Femur (tissue), 1 donor: Measurements from ENCODE around the gene OBP2B.
"Not testable (repeated sequence)": the region's sequence is repeated elsewhere in the genome, so short reads cannot be mapped to it uniquely, and the experiment has no call there.

Experiments
- DNase-seq: peaks from one replicate; pipeline ENCODE4 v3.0.0-alpha.2; 2017

OBP2B gene

DNA sequence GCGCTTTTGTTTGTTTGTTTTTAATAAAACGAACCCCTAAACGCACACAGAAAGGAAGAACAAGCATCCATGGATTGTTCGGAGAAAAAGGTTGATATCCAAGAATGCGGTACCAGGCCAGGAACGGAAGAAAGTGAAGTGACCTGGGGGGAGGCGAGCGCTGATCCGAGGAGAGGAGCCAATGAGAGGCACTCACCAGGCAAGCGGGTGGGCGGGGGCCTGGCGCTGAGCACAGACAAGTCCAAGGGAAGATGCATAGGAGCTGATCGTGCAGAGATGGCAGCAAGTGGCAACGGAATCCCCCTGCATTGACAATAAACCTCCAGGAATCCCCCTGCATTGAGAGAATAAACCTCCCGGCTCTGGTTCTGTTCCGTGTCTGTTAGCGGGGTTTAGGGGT lies 8.4 kb downstream of the OBP2B start:
- DNase-seq, result no peak

DNA sequence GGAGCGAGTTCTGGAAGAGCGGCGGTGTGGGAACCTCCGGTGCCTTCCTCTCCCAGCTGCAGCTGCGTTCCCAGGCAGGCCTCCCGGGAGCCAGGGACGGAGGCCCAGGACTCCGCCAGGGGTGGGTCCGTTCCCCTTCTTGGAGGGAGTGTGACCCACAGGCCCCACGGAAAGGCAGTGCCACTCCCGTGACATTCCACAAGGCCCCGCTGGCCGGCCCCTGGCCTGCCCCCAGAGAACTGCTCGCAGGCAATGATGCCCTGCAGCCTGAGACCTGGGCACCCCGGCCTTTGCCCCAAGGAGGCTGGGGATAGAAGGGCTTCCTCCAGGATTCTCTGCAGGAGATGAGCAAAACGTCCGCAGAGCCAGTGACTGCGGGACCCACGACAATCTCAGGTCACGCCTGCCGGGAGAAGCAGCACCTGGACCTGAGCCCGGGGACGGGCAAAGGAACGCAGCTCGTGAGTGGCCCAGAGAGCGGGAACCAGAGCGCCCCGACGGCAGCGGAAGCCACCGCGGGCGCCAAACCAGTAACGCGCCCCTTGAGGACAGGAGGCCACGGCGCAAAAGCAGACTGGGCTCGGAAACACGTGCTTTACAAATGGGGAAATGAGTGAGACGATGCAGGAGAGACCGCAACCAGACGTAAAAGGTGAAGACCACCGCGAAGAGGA lies 9.3 kb downstream of the OBP2B start:
- peak; percentile 37 for DNase-seq

DNA sequence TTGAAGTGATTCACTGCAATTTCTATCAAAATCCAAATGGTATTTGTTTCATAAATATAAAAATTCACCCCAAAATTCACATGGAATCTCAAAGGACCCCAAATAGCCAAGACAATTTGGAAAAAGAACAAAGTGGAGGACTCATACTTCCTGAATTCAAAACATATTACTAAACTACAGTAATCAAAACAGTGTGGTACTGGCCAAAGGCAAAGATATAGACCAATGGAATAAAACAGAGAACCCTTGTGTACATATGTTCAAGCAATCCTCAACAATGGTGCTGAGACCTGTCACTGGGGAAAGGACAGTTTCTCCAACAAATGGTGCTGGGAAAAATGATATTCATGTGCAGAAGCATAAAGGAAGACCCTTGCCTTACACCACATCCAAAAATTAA lies 14.0 kb downstream of the OBP2B start:
- DNase-seq, result no peak

DNA sequence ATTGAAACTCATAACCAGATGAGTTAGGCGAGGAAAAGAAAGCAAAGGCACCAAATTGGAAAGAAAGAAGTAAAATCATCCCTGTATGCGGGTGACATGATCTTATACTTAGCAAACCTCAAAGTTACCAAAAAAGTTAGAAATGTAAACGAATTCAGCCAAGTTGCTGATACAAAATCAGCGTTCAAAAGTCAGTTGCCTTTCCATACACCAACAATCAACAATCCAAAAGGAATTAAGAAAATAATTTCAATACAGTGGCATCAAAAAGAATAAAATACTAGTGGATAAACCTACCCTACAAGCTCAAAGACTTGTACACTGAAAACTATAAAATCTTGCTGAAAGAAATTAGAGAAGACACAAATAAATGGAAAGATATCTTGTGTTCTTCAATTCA lies 14.5 kb downstream of the OBP2B start:
- DNase-seq, result no peak

DNA sequence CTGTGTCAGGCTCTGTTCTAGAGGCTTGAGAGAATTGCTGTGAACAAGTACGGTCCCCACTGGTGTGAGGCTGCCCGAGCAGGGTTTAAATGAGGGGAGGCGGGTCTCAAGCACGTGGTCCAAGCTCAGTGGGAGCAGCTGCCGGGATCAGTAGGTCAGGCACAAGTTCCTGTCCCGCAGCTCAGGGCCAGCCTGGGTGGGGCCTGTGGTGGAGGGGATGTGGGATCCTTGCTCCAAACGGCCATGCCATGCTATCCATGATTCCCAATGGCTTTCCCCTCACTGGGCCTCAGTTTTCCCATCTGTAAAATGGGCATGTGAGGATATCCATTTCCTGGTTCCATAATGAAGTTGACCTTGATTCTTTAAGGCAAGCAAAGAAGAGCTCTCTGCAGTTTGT lies 17.1 kb downstream of the OBP2B start:
- DNase-seq, result no peak

DNA sequence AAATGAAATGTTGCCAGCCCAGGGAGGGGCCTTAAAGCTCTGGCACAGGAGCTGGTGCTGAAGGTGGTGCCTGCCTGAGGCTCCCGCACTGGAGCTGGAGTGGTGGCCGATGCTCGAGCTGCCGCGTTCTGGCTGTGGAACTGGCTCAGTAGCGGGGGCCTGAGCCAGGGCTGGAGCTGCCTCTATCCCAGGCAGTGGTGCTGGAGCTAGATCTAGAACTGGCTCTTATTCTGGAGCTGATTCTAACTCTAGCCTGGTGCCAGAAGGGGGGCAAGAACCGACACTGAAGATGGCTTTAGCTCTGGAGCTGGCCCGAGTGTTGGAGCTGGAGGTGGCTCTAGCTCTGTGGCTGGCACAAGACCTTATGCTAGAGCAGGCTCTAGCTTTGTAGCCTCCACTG lies 19.2 kb downstream of the OBP2B start:
- no peak for DNase-seq

DNA sequence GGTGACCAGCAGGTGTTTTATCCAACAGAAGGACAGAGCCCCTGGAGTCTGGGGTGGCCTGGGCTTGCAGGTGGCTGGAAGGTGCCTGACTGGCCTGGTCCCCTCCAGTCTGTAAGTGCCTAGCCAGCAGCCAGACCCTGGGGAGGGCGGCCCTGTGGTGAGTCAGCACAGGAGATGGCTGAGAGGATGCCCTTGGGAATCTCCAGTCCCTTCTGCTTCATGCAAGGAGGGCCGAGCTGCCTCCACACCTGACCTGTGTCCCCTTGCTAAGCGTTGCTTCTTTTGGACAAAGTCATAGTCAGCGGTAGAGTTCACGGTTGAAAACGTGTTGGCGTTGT lies 20.2 kb downstream of the OBP2B start:
- DNase-seq, result no peak

DNA sequence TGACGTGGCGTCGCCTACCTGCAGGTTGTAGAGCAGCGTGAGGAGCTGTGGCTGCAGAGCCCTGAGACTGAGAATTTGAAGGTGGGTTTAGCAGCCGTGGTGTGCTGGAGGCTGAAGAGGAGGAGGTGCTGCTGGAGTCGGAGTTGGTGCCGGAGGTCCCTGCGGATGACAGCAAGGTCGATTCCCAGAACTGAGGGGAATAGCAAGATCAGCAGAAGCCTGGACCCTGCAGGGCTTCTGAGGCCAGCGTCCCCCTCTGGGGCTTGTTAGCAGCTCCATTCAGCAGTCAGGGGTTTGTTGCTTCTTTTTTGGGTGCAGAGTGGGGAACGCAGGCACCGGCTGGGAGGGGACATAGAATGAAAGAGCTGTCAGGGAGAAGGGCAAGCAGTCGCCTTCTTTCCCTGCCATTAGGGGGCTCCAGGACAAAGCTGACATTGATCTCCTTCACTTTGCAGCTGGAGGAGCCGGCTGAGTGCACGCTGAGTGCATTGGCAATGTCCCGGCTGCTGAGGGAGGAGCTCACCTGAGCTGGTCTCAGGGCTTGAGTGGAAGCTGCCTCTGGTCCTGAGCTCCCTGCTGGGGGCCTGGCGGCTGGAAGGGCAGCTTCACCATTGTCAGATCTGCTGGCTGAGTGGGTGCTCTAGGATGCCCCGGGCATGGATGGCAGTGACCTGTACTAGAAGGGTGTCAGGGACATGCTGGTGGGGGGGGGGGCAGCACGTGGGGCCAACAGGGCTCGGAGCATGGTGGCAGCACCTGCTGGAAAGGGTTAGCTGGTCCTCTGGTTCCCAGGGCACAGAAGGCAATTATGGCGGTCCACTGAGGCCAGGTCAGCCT lies 20.8 kb downstream of the OBP2B start:
- no peak for DNase-seq

DNA sequence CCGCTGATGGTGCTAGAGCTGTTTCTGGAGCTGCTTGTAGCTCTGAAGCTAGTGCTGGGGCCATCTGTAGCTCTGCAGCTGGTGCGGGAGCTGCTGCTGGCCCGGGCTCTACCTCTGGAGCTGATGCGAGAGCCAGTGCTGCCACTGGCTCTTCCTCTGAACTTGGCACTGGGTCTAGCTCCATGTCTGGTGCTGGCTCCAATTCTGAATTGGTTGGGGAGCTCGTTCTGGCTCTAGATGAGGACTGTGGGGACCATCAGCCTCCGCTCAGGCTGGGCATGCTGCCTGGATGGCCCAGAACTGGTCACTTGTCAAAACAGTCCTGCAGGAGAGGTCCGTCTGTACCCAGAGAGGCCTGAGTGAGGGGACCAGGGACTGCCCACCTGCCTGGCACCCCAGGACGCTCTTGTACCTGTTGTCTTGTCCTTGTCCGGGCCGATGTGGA lies 21.5 kb downstream of the OBP2B start:
- DNase-seq, result no peak

DNA sequence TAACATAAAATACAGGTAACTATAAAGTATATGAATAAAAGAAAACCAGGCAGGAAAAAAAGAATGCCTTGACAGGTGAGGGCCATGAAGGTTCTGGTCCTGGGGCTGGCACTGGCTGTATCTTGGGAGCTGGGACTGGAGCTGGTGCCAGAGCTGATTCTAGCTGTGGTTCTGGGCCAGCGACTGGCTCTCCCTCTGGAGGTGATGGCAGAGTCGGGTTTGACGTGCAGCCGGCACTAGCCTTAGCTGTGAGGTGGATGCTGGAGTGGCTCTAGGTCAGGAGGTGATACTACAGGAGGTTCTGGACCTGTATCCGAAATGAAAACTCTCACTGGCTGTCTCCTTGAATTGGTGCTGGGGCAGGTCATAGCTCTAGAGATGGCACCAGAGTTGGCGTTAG lies 22.3 kb downstream of the OBP2B start:
- no peak for DNase-seq

DNA sequence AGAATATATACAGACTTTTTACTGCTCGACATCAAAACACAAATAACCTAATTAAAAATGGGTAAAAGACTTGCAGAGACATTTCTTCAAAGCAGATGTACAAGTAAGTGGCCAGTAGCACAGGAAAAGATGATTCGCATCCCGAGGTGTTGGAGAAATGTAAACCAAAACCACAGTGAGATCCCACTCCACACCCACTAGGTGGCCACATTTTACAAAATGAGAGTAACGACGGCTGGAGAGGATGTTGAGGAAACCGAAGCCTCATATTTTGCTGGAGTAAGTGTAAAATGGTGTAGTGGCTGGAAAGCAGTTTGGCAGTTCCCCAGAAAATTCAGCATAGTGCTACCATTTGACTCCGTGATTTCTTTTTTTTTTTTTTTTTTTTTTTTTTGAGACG lies 24.1 kb downstream of the OBP2B start:
- peak; percentile 74 for DNase-seq

DNA sequence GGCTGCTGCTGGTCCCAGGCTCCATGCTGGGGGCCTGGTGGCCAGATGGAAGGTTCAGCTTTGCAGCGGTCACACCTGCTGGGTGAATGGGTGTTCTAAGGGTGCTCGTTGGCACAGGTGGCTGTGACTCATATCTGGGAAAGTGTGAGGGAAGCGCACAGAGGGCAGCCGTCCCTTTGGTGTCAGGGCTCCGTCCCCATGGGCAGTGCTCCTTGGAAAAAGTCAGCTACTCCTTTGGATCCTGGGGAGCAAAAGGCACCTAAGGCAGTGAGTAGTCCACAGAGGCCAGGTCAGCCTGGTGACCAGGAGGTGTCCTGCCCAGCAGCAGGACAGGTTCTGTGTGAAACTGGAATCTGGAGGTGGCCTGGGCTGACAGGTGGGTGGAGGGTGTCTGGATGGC lies 26.9 kb downstream of the OBP2B start:
- DNase-seq, result no peak

DNA sequence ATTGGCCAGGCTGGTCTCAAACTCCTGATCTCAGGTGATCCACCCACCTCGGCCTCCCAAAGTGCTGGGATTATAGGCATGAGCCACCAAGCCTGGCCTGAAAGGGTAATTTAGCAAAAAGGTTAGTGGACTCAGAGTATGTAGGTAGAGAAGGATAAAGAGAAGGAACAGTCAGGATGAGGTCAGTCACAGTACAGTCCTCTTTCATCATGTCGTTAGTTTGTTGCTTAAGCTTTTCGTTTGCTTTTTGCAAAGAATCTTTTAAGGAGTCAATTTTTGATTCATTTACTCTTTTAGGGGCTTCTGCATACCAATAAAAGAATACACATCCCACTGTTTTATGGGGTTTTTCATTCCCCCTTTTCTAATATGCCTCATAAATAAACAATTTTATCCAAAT lies 27.5 kb downstream of the OBP2B start:
- DNase-seq, result no peak

DNA sequence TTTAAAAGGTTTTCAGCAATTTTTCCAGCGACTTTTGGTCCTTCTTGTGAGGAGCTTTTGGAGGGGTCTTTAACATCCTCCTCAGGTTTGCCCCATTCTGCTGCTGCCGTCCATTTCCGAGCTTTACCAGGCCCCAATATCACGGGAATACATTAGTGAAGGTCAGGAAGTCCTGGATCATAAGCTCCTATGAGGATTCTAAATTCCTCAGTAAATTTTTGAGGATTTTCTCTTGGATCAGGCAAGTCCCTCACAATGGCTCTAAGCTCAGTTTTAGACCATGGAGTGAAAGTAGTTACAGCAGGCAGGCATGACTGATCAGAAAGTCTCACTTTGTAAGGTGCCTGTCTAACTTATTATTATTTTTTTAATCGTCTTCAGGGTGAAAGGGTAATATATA lies 28.1 kb downstream of the OBP2B start:
- no peak for DNase-seq

DNA sequence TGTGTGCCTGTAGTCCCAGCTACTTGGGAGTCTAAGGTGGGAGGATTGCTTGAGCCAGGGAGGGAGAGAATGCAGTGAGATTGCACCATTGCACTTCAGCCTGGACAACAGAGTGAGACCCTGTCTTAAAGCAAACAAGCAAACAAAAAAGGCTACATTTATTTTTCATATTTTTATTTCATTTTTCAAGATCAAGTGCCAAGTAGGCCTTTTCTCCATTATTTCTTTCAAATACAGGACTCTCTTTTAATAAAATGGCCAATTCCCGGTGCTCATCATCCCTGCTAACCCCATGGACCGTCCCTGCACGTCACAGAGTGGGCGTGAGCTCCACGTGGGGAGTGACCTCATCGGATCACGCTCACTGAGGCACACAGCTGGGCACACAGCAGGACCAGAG lies 36.0 kb downstream of the OBP2B start:
- DNase-seq, result no peak

DNA sequence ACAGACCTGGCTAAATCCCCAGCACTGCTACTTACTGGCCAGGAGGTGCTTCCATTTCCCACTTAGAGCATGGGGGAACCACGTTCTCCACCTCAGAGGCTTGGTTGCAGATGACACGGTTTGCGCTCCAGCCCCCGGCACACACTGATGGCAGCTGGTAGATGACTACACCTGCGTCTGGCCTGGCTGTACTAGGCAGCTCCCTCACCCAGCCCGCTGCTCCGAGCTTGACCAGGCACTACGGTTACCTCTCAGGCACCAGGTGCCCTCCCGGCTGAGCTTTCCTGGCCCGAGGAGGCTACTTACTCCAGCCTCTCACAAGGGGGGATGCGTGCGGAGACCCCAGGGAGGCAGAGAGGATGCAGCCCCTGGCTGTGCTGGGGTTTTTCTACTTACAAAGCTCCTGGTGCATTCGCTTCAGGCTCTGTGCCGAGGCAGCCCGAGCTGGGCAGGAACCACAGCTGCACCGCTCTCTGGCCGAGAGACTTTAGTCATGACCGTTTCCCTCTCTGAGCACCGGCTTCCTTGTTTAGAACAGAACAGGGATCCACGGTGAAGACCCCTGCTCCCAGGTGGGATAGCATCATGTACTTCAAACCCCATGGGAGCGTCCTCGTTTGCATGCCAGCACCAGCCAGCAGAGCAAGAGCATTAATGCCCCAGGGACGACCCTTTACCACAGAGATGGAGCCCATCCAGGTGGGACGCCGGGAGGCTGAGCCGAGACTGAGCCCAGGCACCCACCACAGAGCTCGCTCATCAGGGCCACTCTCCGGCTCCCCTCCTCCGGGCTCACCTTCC lies 37.7 kb downstream of the OBP2B start:
- DNase-seq, result no peak

DNA sequence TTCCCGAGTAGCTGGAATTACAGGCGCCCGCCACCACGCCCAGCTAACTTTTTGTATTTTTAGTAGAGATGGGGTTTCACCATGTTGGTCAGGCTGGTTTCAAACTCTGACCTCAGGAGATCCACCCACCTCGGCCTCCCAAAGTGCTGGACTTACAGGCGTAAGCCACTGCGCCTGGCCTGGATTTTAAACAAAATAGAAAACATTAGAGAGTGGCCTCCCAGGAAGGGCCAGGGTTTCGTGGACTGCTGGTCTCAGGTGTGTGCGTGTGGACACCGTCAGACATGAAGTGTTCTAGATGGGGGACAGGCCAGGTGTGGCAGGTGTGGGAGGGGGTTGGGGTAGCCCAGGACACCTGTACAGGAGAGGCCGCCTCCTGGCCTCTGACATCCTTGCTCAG lies 38.3 kb downstream of the OBP2B start:
- DNase-seq, result no peak

DNA sequence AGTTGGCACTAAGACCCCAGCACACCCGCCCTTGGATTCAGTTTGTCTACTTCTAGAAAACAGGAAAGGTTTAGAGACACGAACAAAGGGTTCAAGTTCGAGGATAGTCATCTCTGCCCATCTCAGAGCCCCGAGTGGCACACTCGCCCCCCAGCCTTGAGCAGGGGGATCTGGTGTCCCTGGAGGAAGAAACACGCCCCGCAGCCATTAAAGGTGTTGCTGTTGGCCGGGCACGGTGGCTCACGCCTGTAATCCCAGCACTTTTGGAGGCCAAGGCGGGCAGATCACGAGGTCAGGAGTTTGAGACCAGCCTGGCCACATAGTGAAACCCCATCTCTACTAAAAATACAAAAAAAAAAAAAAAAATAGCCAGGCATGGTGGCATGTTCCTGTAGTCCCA lies 39.4 kb downstream of the OBP2B start:
- not testable (repeated sequence) for DNase-seq

DNA sequence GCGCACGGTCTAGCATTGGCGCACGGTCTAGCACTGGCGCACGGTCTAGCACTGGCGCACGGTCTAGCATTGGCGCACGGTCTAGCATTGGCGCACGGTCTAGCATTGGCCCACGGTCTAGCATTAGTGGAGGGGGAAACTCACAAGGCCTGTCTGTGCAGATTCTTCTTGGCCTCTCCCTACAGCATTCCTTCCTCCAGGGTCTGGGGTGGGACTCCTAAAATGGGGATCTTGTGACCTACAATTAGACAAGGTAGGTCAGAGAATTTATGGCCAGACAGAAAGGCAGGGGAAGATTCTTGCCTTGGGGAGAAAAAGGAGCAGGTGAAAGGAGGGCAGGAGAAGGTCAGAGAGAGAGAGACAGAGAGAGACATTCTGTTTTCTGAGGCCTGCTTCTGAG lies 39.9 kb downstream of the OBP2B start:
- no peak for DNase-seq

DNA sequence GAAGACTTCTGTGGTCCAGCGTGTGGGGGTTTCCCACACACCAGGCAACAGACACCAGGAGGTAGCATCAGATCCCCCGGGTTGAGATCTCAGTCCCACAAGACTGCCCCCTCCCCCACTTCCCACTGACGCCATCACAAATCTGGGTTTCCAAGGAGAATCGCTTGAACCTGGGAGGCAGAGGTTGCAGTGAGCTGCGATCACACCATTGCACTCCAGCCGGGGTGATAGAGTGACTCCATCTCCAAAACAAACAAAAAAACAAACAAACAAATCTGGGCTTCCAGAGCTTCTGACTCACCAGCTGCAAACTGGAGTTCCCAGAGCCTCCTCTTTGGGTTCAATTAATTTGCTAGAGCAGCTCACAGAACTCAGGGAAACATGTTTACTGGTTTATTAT lies 40.6 kb downstream of the OBP2B start:
- DNase-seq, result no peak

DNA sequence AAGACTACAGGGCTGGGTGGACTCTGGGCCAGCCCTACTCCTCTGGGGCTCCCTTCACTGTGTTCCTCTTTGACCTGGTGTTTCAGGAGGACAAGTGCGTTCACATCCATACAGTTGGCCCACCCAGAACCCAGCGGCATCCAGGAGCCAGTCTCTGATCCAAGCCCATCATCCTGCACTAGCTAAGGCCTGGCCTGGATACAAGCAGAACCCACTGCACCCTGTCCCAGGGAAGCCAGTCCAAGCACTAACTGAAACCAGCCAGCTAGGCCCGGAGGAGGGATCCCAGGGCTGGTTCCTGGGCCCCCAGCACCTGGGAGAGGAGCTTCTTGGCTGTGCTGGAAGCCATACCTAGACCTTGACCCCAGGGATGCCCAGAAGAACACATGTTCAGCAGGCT lies 41.3 kb downstream of the OBP2B start:
- no peak for DNase-seq

DNA sequence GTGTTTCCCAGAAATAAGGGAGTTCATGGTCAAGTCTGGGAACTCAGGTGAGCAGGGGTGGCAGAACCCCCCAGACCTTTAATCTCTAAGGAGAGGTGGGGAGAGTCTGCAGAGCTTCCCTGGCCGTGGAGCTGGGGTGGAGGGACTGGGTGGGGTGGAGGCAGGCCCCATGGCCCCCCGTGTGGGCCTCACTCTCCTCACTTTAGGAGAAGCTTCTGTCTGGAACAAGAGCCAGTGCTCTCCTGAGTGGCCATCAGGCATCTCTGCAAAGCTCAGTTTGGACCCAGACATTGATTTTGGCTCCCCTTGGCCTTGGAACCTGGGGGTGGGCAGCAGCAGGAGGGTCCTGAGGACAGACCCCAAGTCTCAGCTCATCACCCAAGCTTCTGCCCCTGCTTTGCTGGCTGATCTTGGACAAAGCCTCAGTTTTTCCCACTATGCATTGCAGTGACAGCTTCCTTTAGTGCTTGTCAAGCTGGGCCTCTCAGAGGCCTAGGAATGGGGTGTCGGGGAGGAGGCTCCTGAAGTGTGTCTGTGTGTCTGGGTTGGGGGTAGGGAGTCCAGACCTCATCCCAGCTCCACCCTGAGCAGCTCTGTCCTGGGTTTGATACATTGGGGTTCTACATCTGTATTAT lies 41.8 kb downstream of the OBP2B start:
- DNase-seq, result no peak

DNA sequence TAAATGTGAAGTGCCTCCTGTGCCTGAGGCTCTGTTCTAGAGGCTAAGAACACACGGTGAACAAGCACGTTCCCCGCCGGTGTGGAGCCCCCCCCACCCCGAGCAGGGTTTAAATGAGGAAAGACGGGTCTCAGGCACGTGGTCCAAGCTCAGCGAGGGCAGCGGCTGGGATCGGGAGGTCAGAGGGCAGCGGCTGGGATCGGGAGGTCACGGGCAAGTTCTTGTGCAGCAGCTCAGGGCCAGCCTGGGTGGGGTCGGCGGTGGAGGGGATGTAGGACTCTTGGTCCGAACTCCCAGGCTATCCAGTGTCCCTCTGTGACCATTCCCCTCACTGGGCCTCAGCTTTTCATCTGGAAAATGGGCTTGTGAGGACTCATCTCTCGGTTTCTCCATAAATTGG lies 42.7 kb downstream of the OBP2B start:
- no peak for DNase-seq

DNA sequence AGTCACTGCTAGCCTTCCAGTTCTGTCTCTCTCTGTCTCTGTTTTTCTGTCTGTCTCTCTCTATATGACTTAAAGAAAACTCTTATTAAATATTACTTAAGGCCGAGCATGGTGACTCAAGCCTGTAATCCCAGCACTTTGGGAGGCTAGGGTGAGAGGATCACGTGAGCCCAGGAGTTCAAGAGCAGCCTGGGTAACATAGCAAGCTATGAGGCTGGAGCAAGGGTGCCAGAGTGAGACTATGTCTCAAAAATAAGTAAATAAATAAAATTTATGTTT lies 43.7 kb downstream of the OBP2B start:
- DNase-seq, result no peak
